Stimulated activated naive CD8-positive, alpha-beta T cell treated with anti-CD3 and anti-CD28 coated beads, Interleukin-15, Interleukin-2, amounts not matched to agents 100 ng/mL and 50 ng/mL, for 24 hours (primary cell): ENCODE data around the gene OR8K5.
"Not testable (repeated sequence)": the region's sequence is repeated elsewhere in the genome, so short reads cannot be mapped to it uniquely, and the experiment has no call there.

Experiments used
- H3K27ac Mint-ChIP-seq: one replicate; pipeline ENCODE4 v1.8.0; 2021; ENCODE audit warnings: mild to moderate bottlenecking, mixed read lengths
- H3K27me3 Mint-ChIP-seq: one replicate; pipeline ENCODE4 v1.8.0; 2021; ENCODE audit warnings: mixed read lengths
- H3K36me3 Mint-ChIP-seq: one replicate; pipeline ENCODE4 v1.8.0; 2021; ENCODE audit warnings: low read depth, mixed read lengths
- H3K4me1 Mint-ChIP-seq: one replicate; pipeline ENCODE4 v1.8.0; 2021; ENCODE audit warnings: low read depth, mixed read lengths
- H3K4me3 Mint-ChIP-seq: one replicate; pipeline ENCODE4 v1.8.0; 2021; ENCODE audit warnings: mild to moderate bottlenecking, mixed read lengths
- H3K9me3 Mint-ChIP-seq: one replicate; pipeline ENCODE4 v1.8.0; 2021; ENCODE audit warnings: mixed read lengths

Gene OR8K5

DNA sequence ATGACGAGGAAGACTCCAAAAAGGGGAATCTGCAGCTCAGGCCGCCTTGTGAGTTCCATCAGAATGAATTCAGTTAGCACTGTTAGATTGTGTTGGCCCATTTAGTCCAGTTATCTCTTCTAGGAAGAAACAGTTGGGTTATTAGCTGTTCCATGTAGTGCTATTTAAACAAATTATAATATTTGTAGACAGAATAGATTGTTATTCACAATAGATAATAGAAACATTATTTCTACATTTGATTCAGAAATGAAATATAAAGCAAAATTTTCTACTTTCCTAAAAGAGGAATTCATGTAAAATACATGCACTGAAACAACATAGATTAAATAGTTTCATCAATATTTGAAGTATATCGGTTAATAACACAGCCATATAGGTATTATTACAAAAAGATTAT is at the start of gene OR8K5:
Gene OR8K5 (minus strand): TSS at position 101 of the 400 bp plus-strand sequence. CDS start 0 bp downstream, at position 101.
- Mint-ChIP-seq H3K27me3 (no peaks in the 10 kb centered on the region), H3K36me3 (no peaks in the 10 kb centered on the region), H3K4me3 (no peak within 1 kb of the TSS), H3K9me3 (peaks cover 20% of the 10 kb centered on the region), H3K27ac (no peak within 1 kb of the TSS), H3K4me1 (no peaks in the 10 kb centered on the region)

DNA sequence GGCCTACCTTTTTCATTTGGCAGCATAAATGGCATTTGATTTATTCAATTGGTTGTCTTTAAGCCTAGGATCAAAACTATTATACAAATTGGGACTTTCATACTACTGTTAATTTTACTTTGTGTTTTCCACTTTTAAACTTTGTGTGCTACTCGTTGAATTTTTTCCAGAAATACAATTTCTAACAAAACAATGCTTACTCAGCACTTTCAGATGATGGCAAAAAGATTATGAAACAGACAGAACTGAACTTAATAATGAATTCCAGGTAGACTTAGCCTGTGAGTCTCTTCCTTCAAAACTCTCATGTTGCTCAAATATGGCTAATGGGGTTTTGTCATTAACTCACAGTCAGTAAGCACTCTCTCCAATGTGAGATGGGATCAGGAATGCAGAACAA is 47.7 kb upstream of the OR8K5 start:
- no peak overlapping the region for H3K27ac Mint-ChIP-seq
- no peaks in the 10 kb centered on the region for H3K27me3 Mint-ChIP-seq
- H3K36me3 Mint-ChIP-seq = no peaks in the 10 kb centered on the region
- H3K4me1 Mint-ChIP-seq = no peaks in the 10 kb centered on the region
- H3K9me3 Mint-ChIP-seq = peaks cover 18% of the 10 kb centered on the region
- no peak overlapping the region for H3K4me3 Mint-ChIP-seq

- Mint-ChIP-seq H3K9me3 (peaks cover 20% of the 10 kb centered on the region), H3K4me3 (no peak overlapping the region), H3K4me1 (no peaks in the 10 kb centered on the region), H3K27ac (no peak overlapping the region), H3K27me3 (no peaks in the 10 kb centered on the region), H3K36me3 (no peaks in the 10 kb centered on the region)
Observed at GRCh38 chr11:56197367-56197766, 37.2 kb upstream of the OR8K5 start.

DNA sequence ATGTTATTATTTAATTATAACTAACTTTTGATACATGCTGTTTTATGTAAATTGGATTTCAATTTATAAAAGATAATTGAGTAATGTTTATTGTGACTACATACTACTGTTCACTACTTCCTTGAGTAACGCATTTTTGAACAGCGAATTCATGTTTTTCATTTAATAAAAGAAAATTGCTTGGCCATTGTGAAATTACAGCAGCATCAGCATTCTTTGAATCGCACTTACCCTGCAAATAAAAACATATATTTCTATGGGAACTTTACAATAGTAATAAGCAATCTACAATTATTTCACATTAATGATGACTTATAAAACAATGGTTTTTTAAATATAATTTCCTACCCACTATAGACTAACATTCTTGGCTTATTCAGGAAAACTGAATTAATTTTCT is 36.6 kb upstream of the OR8K5 start:
- Mint-ChIP-seq H3K27me3 (no peaks in the 10 kb centered on the region), H3K36me3 (no peaks in the 10 kb centered on the region), H3K4me1 (no peaks in the 10 kb centered on the region), H3K4me3 (no peak overlapping the region), H3K27ac (no peak overlapping the region), H3K9me3 (peaks cover 20% of the 10 kb centered on the region)

GRCh38 chr11:56188602-56189001 is 28.5 kb upstream of the OR8K5 start:
- no peaks in the 10 kb centered on the region for H3K36me3 Mint-ChIP-seq
- H3K27ac Mint-ChIP-seq = no peak overlapping the region
- H3K27me3 Mint-ChIP-seq = no peaks in the 10 kb centered on the region
- no peak overlapping the region for H3K4me3 Mint-ChIP-seq
- peaks cover 12% of the 10 kb centered on the region for H3K9me3 Mint-ChIP-seq
- no peaks in the 10 kb centered on the region for H3K4me1 Mint-ChIP-seq

DNA sequence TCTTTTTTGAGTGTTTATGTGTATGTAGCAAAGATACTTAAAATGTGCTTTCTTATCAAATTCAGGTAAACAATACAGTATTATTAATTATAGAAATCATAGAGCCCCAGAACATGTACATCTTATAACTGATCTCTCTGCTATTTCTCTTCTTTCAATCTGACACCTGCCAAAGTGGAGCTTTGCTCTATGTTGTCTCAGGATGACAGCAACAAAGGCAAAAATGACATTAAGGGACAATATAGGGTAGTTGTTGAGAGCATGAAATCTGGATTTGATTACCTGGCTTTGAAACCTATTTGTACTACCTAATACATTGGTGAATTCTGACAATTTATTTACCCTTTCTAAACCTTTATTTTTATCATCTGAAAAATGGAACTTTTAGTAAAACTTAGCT is 23.3 kb upstream of the OR8K5 start:
- Mint-ChIP-seq H3K4me1 (no peaks in the 10 kb centered on the region), H3K9me3 (peaks cover 18% of the 10 kb centered on the region), H3K27me3 (no peaks in the 10 kb centered on the region), H3K27ac (no peak overlapping the region), H3K4me3 (no peak overlapping the region), H3K36me3 (no peaks in the 10 kb centered on the region)

- Mint-ChIP-seq H3K36me3 (no peaks in the 10 kb centered on the region), H3K4me1 (no peaks in the 10 kb centered on the region), H3K27ac (no peak within 1 kb of the TSS), H3K4me3 (no peak within 1 kb of the TSS), H3K9me3 (peaks cover 17% of the 10 kb centered on the region), H3K27me3 (no peaks in the 10 kb centered on the region)
Observed at GRCh38 chr11:56176318-56176717, 16.2 kb upstream of the OR8K5 start, which contains the start of gene OR5J2. TSS of gene OR5J2 (plus strand) at chr11:56176618. CDS start at chr11:56176618, 0 bp downstream.

- H3K4me1 Mint-ChIP-seq = no peaks in the 10 kb centered on the region
- peaks cover 10% of the 10 kb centered on the region for H3K9me3 Mint-ChIP-seq
- H3K27ac Mint-ChIP-seq = no peak overlapping the region
Observed at GRCh38 chr11:56172256-56172830, 12.2 kb upstream of the OR8K5 start.

DNA sequence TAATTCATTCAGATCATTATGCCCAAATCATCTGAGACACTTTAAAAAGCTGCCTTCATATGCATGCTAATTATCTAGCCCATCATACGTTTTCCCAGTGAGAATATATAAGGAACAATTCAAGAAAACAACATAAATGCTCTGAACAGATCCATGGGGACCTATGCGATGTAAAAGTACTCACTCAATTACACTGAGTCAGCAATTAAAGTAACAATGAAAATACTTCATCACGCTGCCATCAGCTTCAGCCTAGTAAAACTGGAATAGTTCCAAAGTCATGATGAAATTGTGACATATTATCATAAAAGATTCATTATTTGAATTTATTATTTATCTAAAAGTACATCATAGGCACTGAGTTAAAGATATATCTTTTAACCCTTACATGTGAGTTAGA is 3.7 kb upstream of the OR8K5 start:
- H3K36me3 Mint-ChIP-seq = no peaks in the 10 kb centered on the region
- H3K9me3 Mint-ChIP-seq = peaks cover 8% of the 10 kb centered on the region
- no peaks in the 10 kb centered on the region for H3K4me1 Mint-ChIP-seq
- H3K4me3 Mint-ChIP-seq = no peak overlapping the region
- no peak overlapping the region for H3K27ac Mint-ChIP-seq
- H3K27me3 Mint-ChIP-seq = no peaks in the 10 kb centered on the region

More at GRCh38 chr11:56172256-56172830, 12.2 kb upstream of the OR8K5 start:
- no peaks in the 10 kb centered on the region for H3K36me3 Mint-ChIP-seq
- no peak overlapping the region for H3K4me3 Mint-ChIP-seq
- no peaks in the 10 kb centered on the region for H3K27me3 Mint-ChIP-seq

GRCh38 chr11:56152333-56152732 is 7.8 kb downstream of the OR8K5 start:
- Mint-ChIP-seq H3K4me3 (no peak overlapping the region), H3K36me3 (no peaks in the 10 kb centered on the region), H3K4me1 (no peaks in the 10 kb centered on the region), H3K27me3 (no peaks in the 10 kb centered on the region), H3K27ac (no peak overlapping the region), H3K9me3 (peaks cover 31% of the 10 kb centered on the region)

GRCh38 chr11:56151376-56151775 is 8.7 kb downstream of the OR8K5 start:
- no peaks in the 10 kb centered on the region for H3K27me3 Mint-ChIP-seq
- no peak overlapping the region for H3K4me3 Mint-ChIP-seq
- no peak overlapping the region for H3K27ac Mint-ChIP-seq
- H3K4me1 Mint-ChIP-seq = no peaks in the 10 kb centered on the region
- peaks cover 26% of the 10 kb centered on the region for H3K9me3 Mint-ChIP-seq
- H3K36me3 Mint-ChIP-seq = no peaks in the 10 kb centered on the region

DNA sequence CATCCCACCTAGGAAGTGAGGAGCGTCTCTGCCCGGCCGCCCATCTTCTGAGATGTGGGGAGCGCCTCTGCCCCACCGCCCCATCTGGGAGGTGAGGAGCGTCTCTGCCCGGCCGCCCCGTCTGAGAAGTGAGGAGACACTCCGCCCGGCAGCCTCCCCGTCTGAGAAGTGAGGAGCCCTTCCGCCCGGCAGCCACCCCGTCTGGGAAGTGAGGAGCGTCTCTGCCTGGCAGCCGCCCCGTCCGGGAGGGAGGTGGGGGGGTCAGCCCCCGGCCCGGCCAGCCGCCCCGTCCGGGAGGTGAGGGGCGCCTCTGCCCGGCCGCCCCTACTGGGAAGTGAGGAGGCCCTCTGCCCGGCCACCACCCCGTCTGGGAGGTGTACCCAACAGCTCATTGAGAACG is 16.4 kb downstream of the OR8K5 start:
- not testable (repeated sequence) for H3K4me1 Mint-ChIP-seq, H3K27me3 Mint-ChIP-seq, H3K27ac Mint-ChIP-seq, H3K36me3 Mint-ChIP-seq, H3K4me3 Mint-ChIP-seq
- peaks cover 18% of the 10 kb centered on the region for H3K9me3 Mint-ChIP-seq

GRCh38 chr11:56140151-56140661 is 19.9 kb downstream of the OR8K5 start, which contains the start of gene OR8J3:
TSS of gene OR8J3 (minus strand) at chr11:56140201. CDS start at chr11:56137718, 2,483 bp downstream.
- Mint-ChIP-seq H3K4me3 (no peak within 1 kb of the TSS), H3K9me3 (peaks cover 21% of the 10 kb centered on the region), H3K27me3 (no peaks in the 10 kb centered on the region), H3K27ac (no peak within 1 kb of the TSS), H3K36me3 (no peaks in the 10 kb centered on the region), H3K4me1 (no peaks in the 10 kb centered on the region)

GRCh38 chr11:56122073-56122472 is 38.0 kb downstream of the OR8K5 start, which contains the start of gene OR8H3:
TSS of gene OR8H3 (plus strand) at chr11:56122373. CDS start at chr11:56122373, 0 bp downstream.
- no peaks in the 10 kb centered on the region for H3K4me1 Mint-ChIP-seq
- no peaks in the 10 kb centered on the region for H3K27me3 Mint-ChIP-seq
- no peak within 1 kb of the TSS for H3K4me3 Mint-ChIP-seq
- H3K27ac Mint-ChIP-seq = no peak within 1 kb of the TSS
- H3K36me3 Mint-ChIP-seq = no peaks in the 10 kb centered on the region
- peaks cover 11% of the 10 kb centered on the region for H3K9me3 Mint-ChIP-seq
